HepG2 (cell line): ENCODE data around the gene C12orf43. TPM values are rescaled to one million over a fixed set of nuclear protein-coding genes. Genes with fewer than 3 reads are reported as not detected.
A peak's percentile ranks its signal among the peaks of the same experiment; 100 is the strongest.

ENCODE experiments used
- ARID2 ChIP-seq: sonication (generic); formaldehyde crosslinking; IDR thresholded peaks from 2 replicates; pipeline ENCODE4 v1.8.1; 2022; ENCODE audit warnings: mild to moderate bottlenecking, missing genetic modification reagents, borderline replicate concordance
- ARNT ChIP-seq: fragments of 450-650 bp; IDR thresholded peaks from 2 replicates; pipeline ENCODE4 v1.6.1; 2017
- ARNTL ChIP-seq: sonication (generic); formaldehyde crosslinking; IDR thresholded peaks from 2 replicates; pipeline ENCODE4 v1.4.0; 2020; ENCODE audit warnings: mild to moderate bottlenecking, missing genetic modification reagents
- DR1 ChIP-seq: sonication (generic); formaldehyde crosslinking; IDR thresholded peaks from 2 replicates; pipeline ENCODE4 v1.8.0; 2021; ENCODE audit warnings: mild to moderate bottlenecking, missing genetic modification reagents, inconsistent platforms
- FOSL2 ChIP-seq: sonication (generic); formaldehyde crosslinking; IDR thresholded peaks from 2 replicates; pipeline ENCODE4 v1.4.0; 2020; ENCODE audit warnings: missing genetic modification reagents
- HDAC6 ChIP-seq: fragments of 200-600 bp; sonication (generic); IDR thresholded peaks from 2 replicates; pipeline ENCODE4 v1.7.0; 2017; ENCODE audit warnings: mild to moderate bottlenecking, antibody characterized with exemption, low read length, low read depth
- HOXA9 ChIP-seq: sonication (generic); formaldehyde crosslinking; IDR thresholded peaks from 2 replicates; pipeline ENCODE4 v1.8.1; 2022; ENCODE audit warnings: missing genetic modification reagents, mild to moderate bottlenecking, moderate library complexity, borderline replicate concordance
- LCORL ChIP-seq, 2 experiments: fragments of 450-650 bp in 1 of 2; sonication (generic) in 1 of 2; formaldehyde crosslinking in 1 of 2; IDR thresholded peaks; 2 replicates each; pipeline versions ENCODE4 v1.5.0 to v1.6.1; 2017 to 2020; ENCODE audit warnings: antibody characterized with exemption in 1 of 2, missing genetic modification reagents in 1 of 2
- NAIF1 ChIP-seq: sonication (generic); formaldehyde crosslinking; IDR thresholded peaks from 2 replicates; pipeline ENCODE4 v1.5.0; 2020; ENCODE audit warnings: mild to moderate bottlenecking, missing genetic modification reagents, borderline replicate concordance
- NR3C1 ChIP-seq: sonication (generic); formaldehyde crosslinking; IDR thresholded peaks from 2 replicates; pipeline ENCODE4 v1.4.0; 2020; ENCODE audit warnings: missing genetic modification reagents
- RXRA ChIP-seq: sonication (generic); formaldehyde crosslinking; IDR thresholded peaks from 2 replicates; pipeline ENCODE4 v1.5.1; 2020; ENCODE audit warnings: missing genetic modification reagents
- SP5 ChIP-seq: IDR thresholded peaks from 2 replicates; pipeline ENCODE4 v1.6.1; 2016; ENCODE audit warnings: low read depth, borderline replicate concordance
- TBX2 ChIP-seq: sonication (generic); formaldehyde crosslinking; IDR thresholded peaks from 2 replicates; pipeline ENCODE4 v1.5.0; 2020; ENCODE audit warnings: missing genetic modification reagents, mild to moderate bottlenecking, borderline replicate concordance
- TCF12 ChIP-seq, 2 experiments: fragments of 450-650 bp in 1 of 2; sonication (generic) in 1 of 2; formaldehyde crosslinking in 1 of 2; IDR thresholded peaks; 2 replicates each; pipeline versions ENCODE4 v1.6.1 to v1.8.0; 2017 to 2022; ENCODE audit warnings: antibody characterized with exemption in 1 of 2, mild to moderate bottlenecking in 1 of 2, missing genetic modification reagents in 1 of 2, moderate library complexity in 1 of 2
- TOE1 ChIP-seq: sonication (generic); formaldehyde crosslinking; IDR thresholded peaks from 2 replicates; pipeline ENCODE4 v1.4.0; 2020; ENCODE audit warnings: mild to moderate bottlenecking, missing genetic modification reagents
- YEATS2 ChIP-seq: sonication (generic); formaldehyde crosslinking; IDR thresholded peaks from 2 replicates; pipeline ENCODE4 v1.4.0; 2020; ENCODE audit warnings: missing genetic modification reagents, borderline replicate concordance
- ZBTB33 ChIP-seq: sonication (generic); formaldehyde crosslinking; IDR thresholded peaks from 2 replicates; pipeline ENCODE4 v1.4.0; 2020; ENCODE audit warnings: missing genetic modification reagents
- ZBTB7B ChIP-seq: sonication (generic); formaldehyde crosslinking; IDR thresholded peaks from 2 replicates; pipeline ENCODE4 v1.4.0; 2020; ENCODE audit warnings: missing genetic modification reagents
- ZFP62 ChIP-seq: sonication (generic); formaldehyde crosslinking; IDR thresholded peaks from 2 replicates; pipeline ENCODE4 v1.4.0; 2020; ENCODE audit warnings: missing genetic modification reagents
- ZFX ChIP-seq: sonication (generic); formaldehyde crosslinking; IDR thresholded peaks from 2 replicates; pipeline ENCODE4 v1.4.0; 2020; ENCODE audit warnings: mild to moderate bottlenecking, low read depth, missing genetic modification reagents, moderate library complexity
- ZNF431 ChIP-seq: sonication (generic); formaldehyde crosslinking; IDR thresholded peaks from 2 replicates; pipeline ENCODE4 v1.9.0; 2022; ENCODE audit warnings: missing genetic modification reagents, low read depth, mild to moderate bottlenecking, borderline replicate concordance
- ZNF614 ChIP-seq: IDR thresholded peaks from 2 replicates; pipeline ENCODE4 v1.6.1; 2018; ENCODE audit warnings: missing biosample characterization, missing genetic modification reagents, inconsistent platforms, borderline replicate concordance
- ZNF629 ChIP-seq: sonication (generic); formaldehyde crosslinking; conservative IDR thresholded peaks from 2 replicates; pipeline ENCODE4 v1.5.0; 2020; ENCODE audit warnings: missing genetic modification reagents
- ZNF674 ChIP-seq: sonication (generic); formaldehyde crosslinking; IDR thresholded peaks from 2 replicates; pipeline ENCODE4 v1.5.0; 2020; ENCODE audit warnings: low read depth, mild to moderate bottlenecking, missing genetic modification reagents
- ZNF703 ChIP-seq: sonication (generic); formaldehyde crosslinking; IDR thresholded peaks from 2 replicates; pipeline ENCODE4 v1.5.1; 2020; ENCODE audit warnings: missing genetic modification reagents, mild to moderate bottlenecking, moderate library complexity, borderline replicate concordance
- ZNF704 ChIP-seq: sonication (generic); formaldehyde crosslinking; IDR thresholded peaks from 2 replicates; pipeline ENCODE4 v1.8.1; 2023; ENCODE audit warnings: mild to moderate bottlenecking, inconsistent platforms, moderate library complexity, missing genetic modification reagents, borderline replicate concordance
- ZNF775 ChIP-seq: sonication (generic); formaldehyde crosslinking; IDR thresholded peaks from 2 replicates; pipeline ENCODE4 v1.4.0; 2020; ENCODE audit warnings: missing genetic modification reagents, mild to moderate bottlenecking, moderate library complexity, borderline replicate concordance
- ZZZ3 ChIP-seq: sonication (generic); formaldehyde crosslinking; IDR thresholded peaks from 2 replicates; pipeline ENCODE4 v1.4.0; 2020; ENCODE audit warnings: missing genetic modification reagents, mild to moderate bottlenecking, borderline replicate concordance
- polyA plus RNA-seq, 8 experiments: library from polyadenylated mRNA; depleted of rRNA in 3 of 8; stranded (reverse) in 7 of 8; unstranded in 1 of 8; fragments of >200 nt; fragmentation: Illumina TruSeq in 4 of 8; extraction: Trizol in 4 of 8; gene quantifications; 2 replicates each; pipeline versions ENCODE4 v1.2.1 to v1.2.3, GENCODE V29; 2011 to 2016; ENCODE audit warnings: low read depth in 4 of 8, missing spikeins in 1 of 8, mixed read lengths in 1 of 8; ENCODE audit not compliant: insufficient read depth in 1 of 8
- total RNA-seq, 5 experiments: library from RNA; depleted of rRNA; stranded (reverse); fragments of >200 nt; fragmentation: Illumina TruSeq; extraction: Trizol; gene quantifications; 2 replicates each; pipeline ENCODE4 v1.2.3, GENCODE V29; 2016; ENCODE audit warnings: low read depth in 1 of 5

Gene C12orf43
- total and polyA plus RNA-seq, 2 of the 13 experiments (the other 11 are each of a cell fraction or from before 2014, with no cell fraction given), result 7.9 to 11.1 TPM

GRCh38 chr12:121026274-121027045 is 10.2 kb upstream of the C12orf43 start (continued):
- TF ChIP-seq ZNF674 (no peak), DR1 (CRISPR knock-in tag) (no peak), ZNF704 (CRISPR knock-in tag) (no peak), ZNF775 (CRISPR knock-in tag) (no peak), FOSL2 (CRISPR knock-in tag) (0 out of 2 replicates have a peak, but pooled peaks have one; percentile 9), ARNTL (CRISPR knock-in tag) (no peak), ZBTB7B (no peak), NR3C1 (CRISPR knock-in tag) (no peak), ZZZ3 (CRISPR knock-in tag) (no peak), HDAC6 (no peak), ZBTB33 (CRISPR knock-in tag) (peak; percentile 41; the same call in 1 of the 2 replicates), ZNF614 (0 out of 2 replicates have a peak, but pooled peaks have one; percentile 4), TBX2 (CRISPR knock-in tag) (0 out of 2 replicates have a peak, but pooled peaks have one; percentile 15), HOXA9 (CRISPR knock-in tag) (no peak), NAIF1 (0 out of 2 replicates have a peak, but pooled peaks have one; percentile 21), ARNT (no peak), ZFX (CRISPR knock-in tag) (0 out of 2 replicates have a peak, but pooled peaks have one; percentile 29), ZNF703 (0 out of 2 replicates have a peak, but pooled peaks have one; percentile 28), RXRA (CRISPR knock-in tag) (no peak), ZNF431 (no peak), YEATS2 (CRISPR knock-in tag) (no peak), SP5 (CRISPR knock-in tag) (no peak), TOE1 (no peak), ZNF629 (CRISPR knock-in tag) (no peak), LCORL (IDR thresholded peaks at IDR 0.05) (no peak), LCORL (CRISPR knock-in tag; IDR thresholded peaks at IDR 0.05) (no peak), ZFP62 (CRISPR knock-in tag) (no peak), TCF12 (IDR thresholded peaks at IDR 0.05) (no peak), TCF12 (CRISPR knock-in tag; IDR thresholded peaks at IDR 0.05) (no peak), ARID2 (CRISPR knock-in tag) (no peak)
